ENCODE data around the gene CYRIA.
A peak's percentile ranks its signal among the peaks of the same experiment; 100 is the strongest.

Gene CYRIA

DNA sequence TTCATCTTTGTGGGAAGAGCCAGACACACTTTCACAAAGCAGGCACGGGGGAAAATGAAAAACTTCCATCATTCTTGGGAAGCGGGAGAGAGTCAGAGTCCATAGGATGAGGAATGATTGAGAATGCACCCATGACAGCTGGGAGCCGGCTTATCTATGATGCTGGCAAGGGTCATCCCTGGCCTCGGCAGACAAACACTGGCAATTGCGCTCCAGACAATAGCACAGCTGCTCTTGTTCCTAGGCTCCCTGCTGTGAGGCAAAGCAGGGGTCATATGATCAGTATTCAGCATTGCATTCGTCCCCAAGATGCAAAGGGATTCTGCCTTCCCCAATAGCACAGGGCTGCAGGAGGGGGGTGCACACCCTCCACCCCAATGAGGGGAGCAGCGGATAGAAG lies 33.0 kb downstream of the CYRIA start:
- peaks cover 57% of the 10 kb centered on the region for H3K4me1 ChIP-seq (ENCODE audit: insufficient read depth, low read length, severe bottlenecking)
- H3K27ac ChIP-seq (ENCODE audit: low read depth, low read length, poor library complexity, severe bottlenecking): no peak overlapping the region

DNA sequence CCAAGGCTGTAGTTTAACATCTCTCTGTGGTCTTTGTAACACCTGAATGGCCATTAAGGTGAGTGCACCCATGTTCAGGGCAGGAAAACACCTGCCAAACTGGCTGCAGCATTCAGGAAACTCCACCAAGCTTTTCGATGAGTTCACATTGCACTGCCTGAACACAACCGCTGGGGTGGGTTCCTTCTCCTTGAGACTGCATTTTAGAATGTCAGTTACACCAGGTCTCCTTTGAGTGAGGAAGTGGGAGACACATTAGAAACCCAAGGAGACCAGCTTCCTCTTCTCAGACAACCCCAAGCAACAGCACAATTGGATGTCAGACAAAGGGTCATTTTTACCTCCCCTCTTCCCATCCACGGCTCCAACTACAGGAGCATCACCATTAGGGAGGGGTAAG lies 35.2 kb downstream of the CYRIA start:
- H3K9me3 ChIP-seq (ENCODE audit: low read length): no peaks in the 10 kb centered on the region
- no peaks in the 10 kb centered on the region for H3K36me3 ChIP-seq (ENCODE audit: insufficient read depth, low read length)
- H3K79me2 ChIP-seq (ENCODE audit: insufficient read depth, low read length): no peaks in the 10 kb centered on the region
- no peak overlapping the region for H3K4me3 ChIP-seq (ENCODE audit: low read depth, low read length, poor library complexity, severe bottlenecking)
- H3K9me2 ChIP-seq (ENCODE audit: low read depth, low read length): no peaks in the 10 kb centered on the region
- peak overlapping the region; percentile 95 for H3K27ac ChIP-seq (ENCODE audit: low read depth, low read length, poor library complexity, severe bottlenecking)
- H3F3A ChIP-seq (ENCODE audit: insufficient read depth, low read length): no peaks in the 10 kb centered on the region
- H3K27me3 ChIP-seq (ENCODE audit: insufficient read depth, low read length): no peaks in the 10 kb centered on the region
- TF ChIP-seq, protein P1, sequence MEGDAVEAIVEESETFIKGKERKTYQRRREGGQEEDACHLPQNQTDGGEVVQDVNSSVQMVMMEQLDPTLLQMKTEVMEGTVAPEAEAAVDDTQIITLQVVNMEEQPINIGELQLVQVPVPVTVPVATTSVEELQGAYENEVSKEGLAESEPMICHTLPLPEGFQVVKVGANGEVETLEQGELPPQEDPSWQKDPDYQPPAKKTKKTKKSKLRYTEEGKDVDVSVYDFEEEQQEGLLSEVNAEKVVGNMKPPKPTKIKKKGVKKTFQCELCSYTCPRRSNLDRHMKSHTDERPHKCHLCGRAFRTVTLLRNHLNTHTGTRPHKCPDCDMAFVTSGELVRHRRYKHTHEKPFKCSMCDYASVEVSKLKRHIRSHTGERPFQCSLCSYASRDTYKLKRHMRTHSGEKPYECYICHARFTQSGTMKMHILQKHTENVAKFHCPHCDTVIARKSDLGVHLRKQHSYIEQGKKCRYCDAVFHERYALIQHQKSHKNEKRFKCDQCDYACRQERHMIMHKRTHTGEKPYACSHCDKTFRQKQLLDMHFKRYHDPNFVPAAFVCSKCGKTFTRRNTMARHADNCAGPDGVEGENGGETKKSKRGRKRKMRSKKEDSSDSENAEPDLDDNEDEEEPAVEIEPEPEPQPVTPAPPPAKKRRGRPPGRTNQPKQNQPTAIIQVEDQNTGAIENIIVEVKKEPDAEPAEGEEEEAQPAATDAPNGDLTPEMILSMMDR (IDR thresholded peaks at IDR 0.05; ENCODE audit: low read length): peak; percentile 39; the same call in 1 of the 2 replicates
- no peak for TF ChIP-seq EZH2 (IDR thresholded peaks at IDR 0.05; ENCODE audit: borderline replicate concordance, low read length)
- H3K4me1 ChIP-seq (ENCODE audit: insufficient read depth, low read length, severe bottlenecking): peaks cover 65% of the 10 kb centered on the region
- no peak overlapping the region; the same call in 1 of the 2 replicates for H3K9ac ChIP-seq (ENCODE audit: low read length)
- H4K20me1 ChIP-seq (ENCODE audit: insufficient read depth, low read length): no peaks in the 10 kb centered on the region
- H3K4me2 ChIP-seq (ENCODE audit: low read length): peak overlapping the region; percentile 33; the same call in 1 of the 2 replicates
- H2AFZ ChIP-seq (ENCODE audit: low read length): no peak overlapping the region

More for the DNA sequence above, 33.0 kb downstream of the CYRIA start:
- Histone ChIP-seq H3K9ac (ENCODE audit: low read length) (no peak overlapping the region), H3K79me2 (ENCODE audit: insufficient read depth, low read length) (no peaks in the 10 kb centered on the region), H3K27me3 (ENCODE audit: insufficient read depth, low read length) (no peaks in the 10 kb centered on the region), H3K4me3 (ENCODE audit: low read depth, low read length, poor library complexity, severe bottlenecking) (no peak overlapping the region), H3F3A (ENCODE audit: insufficient read depth, low read length) (no peaks in the 10 kb centered on the region), H3K9me2 (ENCODE audit: low read depth, low read length) (no peaks in the 10 kb centered on the region), H4K20me1 (ENCODE audit: insufficient read depth, low read length) (no peaks in the 10 kb centered on the region), H3K36me3 (ENCODE audit: insufficient read depth, low read length) (no peaks in the 10 kb centered on the region), H3K9me3 (ENCODE audit: low read length) (no peaks in the 10 kb centered on the region), H2AFZ (ENCODE audit: low read length) (no peak overlapping the region), H3K4me2 (ENCODE audit: low read length) (no peak overlapping the region)
- TF ChIP-seq, protein P1 (IDR thresholded peaks at IDR 0.05; ENCODE audit: low read length): no peak
- no peak for TF ChIP-seq EZH2 (IDR thresholded peaks at IDR 0.05; ENCODE audit: borderline replicate concordance, low read length)

DNA sequence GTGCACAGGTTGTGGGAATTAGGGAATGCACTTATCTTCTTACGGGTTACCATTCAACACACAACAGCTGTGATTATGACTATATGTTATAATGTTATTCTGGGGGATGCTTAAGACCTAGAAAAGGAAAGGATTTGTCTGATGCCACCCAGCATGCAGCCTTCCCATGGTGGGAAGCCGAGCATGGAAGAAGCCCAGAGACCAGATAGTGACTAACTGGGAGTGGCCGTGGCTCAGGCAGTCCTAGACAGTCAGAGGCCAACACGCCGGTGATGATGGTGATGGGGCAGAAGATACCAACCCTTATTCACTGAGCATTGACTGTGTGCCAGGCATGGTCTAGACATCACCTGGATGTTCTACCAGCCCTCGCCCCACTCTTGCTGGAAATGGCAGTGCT lies 35.9 kb downstream of the CYRIA start:
- Histone ChIP-seq H3K9ac (ENCODE audit: low read length) (no peak overlapping the region), H3K4me3 (ENCODE audit: low read depth, low read length, poor library complexity, severe bottlenecking) (no peak overlapping the region), H4K20me1 (ENCODE audit: insufficient read depth, low read length) (no peaks in the 10 kb centered on the region), H2AFZ (ENCODE audit: low read length) (no peak overlapping the region), H3K9me2 (ENCODE audit: low read depth, low read length) (no peaks in the 10 kb centered on the region), H3K79me2 (ENCODE audit: insufficient read depth, low read length) (no peaks in the 10 kb centered on the region), H3F3A (ENCODE audit: insufficient read depth, low read length) (no peaks in the 10 kb centered on the region), H3K27me3 (ENCODE audit: insufficient read depth, low read length) (no peaks in the 10 kb centered on the region), H3K4me1 (ENCODE audit: insufficient read depth, low read length, severe bottlenecking) (peaks cover 71% of the 10 kb centered on the region), H3K27ac (ENCODE audit: low read depth, low read length, poor library complexity, severe bottlenecking) (peak overlapping the region; percentile 95), H3K9me3 (ENCODE audit: low read length) (no peaks in the 10 kb centered on the region), H3K4me2 (ENCODE audit: low read length) (no peak overlapping the region), H3K36me3 (ENCODE audit: insufficient read depth, low read length) (no peaks in the 10 kb centered on the region)
- TF ChIP-seq, protein P1 (IDR thresholded peaks at IDR 0.05; ENCODE audit: low read length): no peak
- no peak for TF ChIP-seq EZH2 (IDR thresholded peaks at IDR 0.05; ENCODE audit: borderline replicate concordance, low read length)
